GM21515 (cell line): ENCODE data around the gene PRDX2.

Source experiments
- ATAC-seq: cut with Tn5 transposase; IDR thresholded peaks from one replicate; pipeline ENCODE4 v1.9.1; 2021; ENCODE audit not compliant: unreplicated experiment

PRDX2 gene

DNA sequence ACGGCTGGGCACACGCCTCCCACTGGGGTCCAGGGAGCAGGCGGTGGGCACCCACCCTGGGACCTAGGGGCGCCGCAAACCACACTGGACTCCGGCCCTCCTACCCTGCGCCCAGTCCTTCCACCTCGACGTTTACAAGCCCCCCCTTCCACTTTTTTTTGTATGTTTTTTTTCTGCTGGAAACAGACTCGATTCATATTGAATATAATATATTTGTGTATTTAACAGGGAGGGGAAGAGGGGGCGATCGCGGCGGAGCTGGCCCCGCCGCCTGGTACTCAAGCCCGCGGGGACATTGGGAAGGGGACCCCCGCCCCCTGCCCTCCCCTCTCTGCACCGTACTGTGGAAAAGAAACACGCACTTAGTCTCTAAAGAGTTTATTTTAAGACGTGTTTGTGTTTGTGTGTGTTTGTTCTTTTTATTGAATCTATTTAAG lies 8.7 kb downstream of the PRDX2 start:
- ATAC-seq, result no peak

DNA sequence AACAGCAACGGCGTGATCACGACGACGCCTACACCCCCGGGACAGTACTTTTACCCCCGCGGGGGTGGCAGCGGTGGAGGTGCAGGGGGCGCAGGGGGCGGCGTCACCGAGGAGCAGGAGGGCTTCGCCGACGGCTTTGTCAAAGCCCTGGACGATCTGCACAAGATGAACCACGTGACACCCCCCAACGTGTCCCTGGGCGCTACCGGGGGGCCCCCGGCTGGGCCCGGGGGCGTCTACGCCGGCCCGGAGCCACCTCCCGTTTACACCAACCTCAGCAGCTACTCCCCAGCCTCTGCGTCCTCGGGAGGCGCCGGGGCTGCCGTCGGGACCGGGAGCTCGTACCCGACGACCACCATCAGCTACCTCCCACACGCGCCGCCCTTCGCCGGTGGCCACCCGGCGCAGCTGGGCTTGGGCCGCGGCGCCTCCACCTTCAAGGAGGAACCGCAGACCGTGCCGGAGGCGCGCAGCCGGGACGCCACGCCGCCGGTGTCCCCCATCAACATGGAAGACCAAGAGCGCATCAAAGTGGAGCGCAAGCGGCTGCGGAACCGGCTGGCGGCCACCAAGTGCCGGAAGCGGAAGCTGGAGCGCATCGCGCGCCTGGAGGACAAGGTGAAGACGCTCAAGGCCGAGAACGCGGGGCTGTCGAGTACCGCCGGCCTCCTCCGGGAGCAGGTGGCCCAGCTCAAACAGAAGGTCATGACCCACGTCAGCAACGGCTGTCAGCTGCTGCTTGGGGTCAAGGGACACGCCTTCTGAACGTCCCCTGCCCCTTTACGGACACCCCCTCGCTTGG lies 9.3 kb downstream of the PRDX2 start:
- ATAC-seq, result no peak

DNA sequence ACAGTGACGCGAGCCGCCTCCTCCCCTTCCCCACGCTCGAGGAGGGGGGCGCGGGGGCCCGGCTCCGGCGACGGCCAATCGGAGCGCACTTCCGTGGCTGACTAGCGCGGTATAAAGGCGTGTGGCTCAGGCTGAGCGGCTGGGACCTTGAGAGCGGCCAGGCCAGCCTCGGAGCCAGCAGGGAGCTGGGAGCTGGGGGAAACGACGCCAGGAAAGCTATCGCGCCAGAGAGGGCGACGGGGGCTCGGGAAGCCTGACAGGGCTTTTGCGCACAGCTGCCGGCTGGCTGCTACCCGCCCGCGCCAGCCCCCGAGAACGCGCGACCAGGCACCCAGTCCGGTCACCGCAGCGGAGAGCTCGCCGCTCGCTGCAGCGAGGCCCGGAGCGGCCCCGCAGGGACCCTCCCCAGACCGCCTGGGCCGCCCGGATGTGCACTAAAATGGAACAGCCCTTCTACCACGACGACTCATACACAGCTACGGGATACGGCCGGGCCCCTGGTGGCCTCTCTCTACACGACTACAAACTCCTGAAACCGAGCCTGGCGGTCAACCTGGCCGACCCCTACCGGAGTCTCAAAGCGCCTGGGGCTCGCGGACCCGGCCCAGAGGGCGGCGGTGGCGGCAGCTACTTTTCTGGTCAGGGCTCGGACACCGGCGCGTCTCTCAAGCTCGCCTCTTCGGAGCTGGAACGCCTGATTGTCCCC lies 10.1 kb downstream of the PRDX2 start, which contains the start of gene JUNB:
Gene JUNB, plus strand, starts transcription at position 142 of the 706 bp plus-strand sequence. Its CDS starts 286 bp downstream, at position 428.
- peak; percentile 34 for ATAC-seq

DNA sequence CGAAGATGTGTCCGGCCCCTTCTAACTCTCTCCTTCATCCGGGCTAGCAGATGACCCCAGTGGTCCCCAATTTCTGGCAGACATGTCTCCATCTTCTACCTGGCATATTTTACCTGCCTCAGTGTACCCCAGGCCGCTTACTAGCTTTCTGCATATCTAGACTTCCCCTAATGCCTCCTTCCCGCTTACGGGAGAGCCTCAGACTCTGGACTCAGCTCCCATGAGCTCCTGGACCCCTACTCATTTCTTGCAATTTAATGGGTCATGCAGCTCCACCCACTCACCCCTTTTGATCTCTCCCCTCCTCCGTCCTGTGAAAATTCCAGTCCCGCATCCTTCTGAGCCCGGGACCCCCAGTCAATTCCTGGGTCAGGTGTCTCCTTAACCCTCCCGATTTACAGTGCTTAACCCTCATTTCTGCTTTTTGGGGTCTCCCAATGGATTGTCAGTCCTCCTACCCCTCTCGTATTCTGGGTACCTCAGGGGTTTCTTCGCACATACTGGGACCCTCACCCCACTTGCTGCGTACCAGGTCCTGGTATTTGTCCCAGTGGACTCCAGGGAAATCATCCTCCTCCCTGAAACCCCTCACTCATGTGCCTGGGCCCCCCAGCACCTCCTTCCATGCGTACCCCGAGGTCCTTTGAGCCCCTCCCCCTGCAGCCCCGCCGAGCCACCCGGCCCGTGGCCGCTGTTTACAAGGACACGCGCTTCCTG lies 10.8 kb downstream of the PRDX2 start:
- no peak for ATAC-seq

DNA sequence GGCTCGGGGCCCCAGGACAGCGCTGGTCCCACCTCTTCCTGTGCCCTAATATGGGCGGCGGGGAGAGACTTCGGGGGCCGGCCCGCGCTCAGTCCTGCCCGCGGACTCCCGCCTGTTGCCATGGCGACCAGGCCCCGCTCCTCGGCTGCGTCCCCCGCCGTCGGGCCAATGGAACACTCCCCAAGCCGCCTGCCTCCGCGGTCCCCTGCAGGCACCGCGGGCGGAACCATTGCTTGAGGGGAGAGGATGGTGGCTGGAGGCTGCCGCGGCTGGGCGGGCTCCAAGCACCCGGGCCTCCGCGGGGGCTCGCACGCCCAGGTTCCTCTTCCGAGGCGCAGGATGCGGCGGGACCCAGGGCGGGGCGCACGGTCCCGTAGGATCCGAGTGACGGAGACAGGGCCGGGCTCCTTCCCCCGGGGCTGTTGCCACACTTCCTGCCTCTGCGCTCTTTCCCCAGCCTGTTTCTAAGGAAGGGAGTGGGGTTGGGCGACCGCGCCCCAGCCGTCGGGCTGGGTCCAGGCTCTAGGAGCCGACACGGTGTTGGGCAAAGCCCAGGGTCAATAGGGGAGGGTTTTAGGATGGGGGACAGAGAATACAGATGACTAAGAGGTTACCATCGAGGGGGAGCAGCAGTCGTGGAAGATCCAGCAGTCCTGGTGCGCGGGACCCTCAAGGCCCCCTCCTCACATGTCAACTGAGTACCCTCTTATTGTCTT lies 11.5 kb downstream of the PRDX2 start:
- ATAC-seq, result peak; percentile 41

DNA sequence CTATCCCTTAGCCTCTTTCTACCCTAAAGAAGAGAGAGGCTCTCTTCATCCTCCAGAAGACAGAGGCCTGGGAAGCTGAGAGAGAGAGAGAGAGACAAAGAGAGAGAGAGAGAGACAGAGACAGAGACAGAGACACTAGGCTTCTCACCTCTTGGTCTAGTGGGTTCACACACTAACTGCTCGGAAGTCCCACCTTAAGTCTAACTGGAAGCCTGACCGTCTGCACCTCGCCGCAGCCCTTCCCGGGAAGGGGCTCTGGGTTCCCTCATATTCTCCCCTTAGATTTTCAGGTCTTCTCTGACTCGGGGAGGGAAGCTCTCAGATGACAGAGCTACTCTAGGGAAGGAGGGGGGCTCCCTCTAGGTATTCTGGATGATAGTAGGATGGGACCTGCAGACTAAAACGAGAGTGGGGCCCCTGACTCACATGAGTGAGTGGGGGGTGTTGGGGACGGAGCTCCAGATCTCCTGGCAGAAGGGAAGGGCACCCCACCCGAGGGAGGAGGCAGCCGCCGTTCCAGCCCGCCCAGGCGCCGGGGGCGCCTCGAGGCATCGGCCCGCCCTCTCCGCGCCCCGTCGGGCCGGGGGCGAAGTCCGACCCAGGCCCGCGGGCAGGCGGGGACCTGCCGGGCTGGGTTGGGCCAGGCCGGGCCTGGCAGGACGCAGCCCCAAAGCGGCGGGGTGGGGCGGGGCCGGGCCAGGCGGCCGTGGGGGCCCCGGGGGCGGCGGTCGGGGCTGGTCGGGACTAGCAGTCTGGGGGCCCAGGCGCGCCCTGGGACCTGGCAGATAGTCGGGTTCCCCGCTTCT lies 12.3 kb downstream of the PRDX2 start:
- no peak for ATAC-seq

DNA sequence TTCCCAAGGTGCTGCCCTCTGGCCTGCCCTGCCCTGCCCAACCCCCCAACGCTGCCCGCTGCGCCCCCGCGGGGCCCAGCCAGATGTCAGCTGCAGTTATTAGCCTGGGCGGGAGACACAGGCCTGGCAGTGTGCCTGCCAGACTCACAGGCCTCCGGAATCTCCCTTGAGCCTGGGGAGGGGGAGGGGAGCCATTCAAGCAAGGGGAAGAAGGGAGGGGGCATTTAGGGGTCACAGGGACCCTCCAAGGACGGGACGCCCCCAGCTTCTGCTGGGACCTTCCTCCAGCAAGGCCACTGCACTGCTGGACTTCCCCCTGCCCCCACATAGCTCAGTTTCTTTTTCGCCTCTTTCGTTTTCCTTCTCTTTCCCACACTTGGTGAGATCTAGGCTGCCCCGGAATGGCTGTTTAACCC lies 12.9 kb downstream of the PRDX2 start:
- no peak for ATAC-seq

DNA sequence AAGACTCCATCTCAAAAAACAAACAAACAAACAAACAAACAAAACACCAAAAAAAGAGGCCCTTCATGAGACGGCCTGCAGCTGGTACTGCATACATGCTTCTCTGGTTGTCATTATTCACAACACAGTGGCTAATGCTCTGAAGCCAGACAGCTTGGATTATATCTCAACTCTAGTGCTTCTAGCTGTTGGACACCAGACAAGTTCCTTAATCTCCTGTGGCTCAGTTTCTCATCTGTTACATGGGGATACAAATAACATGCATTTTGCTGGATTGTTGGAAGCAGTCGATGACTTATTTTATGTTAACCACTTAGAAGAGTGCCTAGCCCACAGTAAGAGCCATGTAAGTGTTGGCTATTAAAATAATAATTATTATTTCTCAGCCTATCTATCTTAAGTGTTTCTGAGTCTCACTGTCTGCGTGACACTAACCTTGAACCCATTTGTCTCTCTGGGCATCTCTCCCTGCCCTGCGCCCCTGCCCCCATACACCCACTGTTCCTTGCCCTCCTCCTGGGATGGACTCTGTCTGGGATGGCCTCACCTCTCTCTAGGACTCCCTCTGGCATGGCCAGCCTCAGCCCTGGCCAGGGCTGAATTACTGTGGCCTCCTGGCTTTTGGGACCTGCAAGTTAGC lies 13.4 kb downstream of the PRDX2 start:
- ATAC-seq, result no peak

DNA sequence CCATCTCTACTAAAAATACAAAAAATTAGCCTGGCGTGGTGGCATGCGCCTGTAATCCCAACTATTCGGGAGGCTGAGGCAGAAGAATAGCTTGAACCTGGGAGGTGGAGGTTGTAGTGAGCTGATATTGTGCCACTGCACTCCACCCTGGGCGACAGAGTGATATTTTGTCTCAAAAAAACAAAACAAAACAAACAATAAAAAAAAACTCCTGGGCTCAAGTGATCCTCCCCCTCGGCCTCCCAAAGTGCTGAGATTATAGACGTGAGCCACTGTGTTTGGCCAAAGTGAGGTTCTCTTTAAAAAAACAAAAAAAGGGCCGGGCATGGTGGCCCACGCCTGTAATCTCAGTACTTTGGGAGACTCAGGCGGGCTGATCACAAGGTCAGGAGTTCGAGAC lies 14.1 kb downstream of the PRDX2 start:
- ATAC-seq, result no peak

DNA sequence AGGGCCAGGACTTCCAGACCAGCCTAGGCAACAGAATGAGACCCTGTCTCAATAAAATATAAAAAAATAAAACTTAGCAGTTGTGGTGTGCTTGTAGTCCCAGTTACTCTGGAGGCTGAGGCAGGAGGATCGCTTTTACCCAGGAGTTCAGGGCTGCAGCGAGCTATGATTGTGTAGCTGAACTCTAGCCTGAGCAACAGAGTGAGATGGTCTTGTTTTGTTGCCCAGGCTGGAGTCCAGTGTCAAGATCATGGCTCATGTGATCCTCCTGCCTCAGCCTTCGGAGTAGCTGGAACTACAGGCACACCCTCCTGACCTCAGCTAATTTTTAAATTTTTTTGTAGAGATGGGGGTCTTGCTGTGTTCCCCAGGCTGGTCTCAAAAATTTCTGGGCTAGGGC lies 14.6 kb downstream of the PRDX2 start:
- no peak for ATAC-seq

DNA sequence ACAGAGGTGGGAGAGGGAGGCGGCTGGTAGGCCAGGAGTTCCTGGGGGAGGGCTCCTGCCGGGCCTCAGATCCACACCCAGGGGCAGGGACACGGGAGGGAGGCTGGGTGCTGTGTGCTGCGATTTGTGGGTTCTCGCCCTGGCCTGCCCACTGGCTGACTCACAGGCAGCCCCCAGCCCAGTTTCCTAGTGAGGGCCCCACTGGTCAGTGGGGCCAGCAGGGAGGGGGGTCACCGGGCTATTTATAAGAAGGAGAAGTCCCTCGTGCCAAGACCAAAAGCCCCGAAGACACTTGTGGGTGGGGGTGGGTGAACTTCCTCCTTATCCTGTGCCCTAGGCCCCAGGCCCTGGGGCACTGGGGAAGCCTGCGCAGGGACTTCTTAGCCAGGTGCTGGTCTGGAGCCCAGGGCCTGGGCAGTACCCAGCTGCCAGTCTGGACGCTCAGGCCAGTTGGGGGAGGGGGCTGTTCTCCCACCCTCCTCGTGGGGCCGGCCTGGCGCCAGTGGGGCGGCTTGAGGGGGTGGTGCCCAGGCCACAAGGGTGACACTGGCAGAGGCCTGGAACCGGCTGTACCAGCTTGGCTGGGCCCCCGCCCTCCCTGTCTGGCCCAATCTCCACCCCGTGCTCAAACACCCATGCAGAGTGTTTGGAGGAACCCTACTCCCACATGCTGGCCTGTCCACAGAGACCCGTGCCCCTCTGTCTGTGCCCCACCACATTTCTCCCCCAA lies 15.3 kb downstream of the PRDX2 start:
- ATAC-seq, result no peak

DNA sequence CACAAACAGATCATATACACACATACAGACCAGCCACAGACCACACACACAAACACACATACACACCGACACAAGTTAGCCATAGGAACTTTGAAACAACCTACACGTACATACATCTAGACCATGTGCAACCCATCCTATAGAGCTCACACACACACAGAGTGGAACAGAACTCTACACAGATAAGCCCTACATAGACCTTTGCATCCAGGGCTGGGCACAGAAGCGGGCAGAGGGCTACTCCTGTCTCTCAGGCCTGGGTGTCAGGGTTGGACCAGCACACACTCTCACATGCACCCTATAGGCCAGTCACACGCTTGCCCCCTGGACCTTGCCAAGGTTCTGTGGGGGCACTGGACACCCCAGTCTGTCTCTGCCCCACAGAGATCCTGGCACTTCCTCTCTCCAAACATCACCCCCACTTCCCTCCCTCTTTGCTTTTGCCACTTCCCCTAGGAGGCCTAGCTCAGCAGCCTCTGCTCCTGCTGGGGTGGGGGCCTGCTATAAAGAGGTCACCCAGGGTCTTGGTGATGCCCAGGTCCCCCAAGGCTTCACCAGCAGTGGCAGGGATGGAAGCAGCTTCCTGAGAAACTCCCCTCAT lies 16.1 kb downstream of the PRDX2 start:
- ATAC-seq, result no peak

DNA sequence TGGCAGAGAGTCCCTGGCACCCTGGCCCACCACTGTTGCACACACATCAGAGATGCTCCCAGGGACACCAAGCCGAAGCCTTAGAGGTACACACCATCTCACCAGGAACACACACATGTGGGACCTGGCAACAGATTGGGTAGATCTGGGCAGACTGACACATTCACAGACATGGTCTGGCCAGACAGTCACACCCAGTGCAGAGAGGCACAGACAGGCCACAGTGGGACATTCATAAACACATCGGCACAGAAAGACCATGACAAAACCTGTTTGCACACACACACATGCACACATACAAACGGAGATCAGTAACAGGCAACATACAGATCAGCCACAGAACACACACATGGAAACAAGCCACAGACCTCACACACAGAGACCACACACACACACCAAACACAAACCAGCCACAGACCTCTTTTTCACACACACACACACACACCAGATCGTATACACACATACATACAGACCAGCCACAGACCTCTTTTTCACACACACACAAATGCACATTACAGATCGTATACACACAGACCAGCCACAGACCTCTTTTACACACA lies 16.6 kb downstream of the PRDX2 start:
- no peak for ATAC-seq

DNA sequence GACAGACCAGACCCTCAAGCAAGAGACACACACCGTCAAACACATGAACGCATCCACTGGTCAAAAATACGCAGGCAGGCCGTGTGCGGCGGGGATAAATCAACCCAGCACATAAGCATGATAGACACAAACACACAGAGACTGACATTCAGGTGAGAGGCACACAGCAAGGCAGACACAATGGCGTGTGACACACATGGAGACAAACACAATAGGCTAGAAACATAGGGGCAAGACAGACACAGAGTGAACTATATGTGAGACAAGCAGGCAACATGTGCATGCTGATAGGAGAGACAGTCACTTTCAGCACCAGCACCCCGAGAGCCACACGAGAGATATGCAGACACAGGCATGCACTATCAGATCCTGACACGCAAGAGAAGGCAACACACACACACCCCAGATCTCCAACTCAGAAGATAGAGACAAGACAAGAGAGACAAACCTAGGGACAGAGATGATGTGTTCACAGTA lies 17.2 kb downstream of the PRDX2 start:
- ATAC-seq, result no peak

DNA sequence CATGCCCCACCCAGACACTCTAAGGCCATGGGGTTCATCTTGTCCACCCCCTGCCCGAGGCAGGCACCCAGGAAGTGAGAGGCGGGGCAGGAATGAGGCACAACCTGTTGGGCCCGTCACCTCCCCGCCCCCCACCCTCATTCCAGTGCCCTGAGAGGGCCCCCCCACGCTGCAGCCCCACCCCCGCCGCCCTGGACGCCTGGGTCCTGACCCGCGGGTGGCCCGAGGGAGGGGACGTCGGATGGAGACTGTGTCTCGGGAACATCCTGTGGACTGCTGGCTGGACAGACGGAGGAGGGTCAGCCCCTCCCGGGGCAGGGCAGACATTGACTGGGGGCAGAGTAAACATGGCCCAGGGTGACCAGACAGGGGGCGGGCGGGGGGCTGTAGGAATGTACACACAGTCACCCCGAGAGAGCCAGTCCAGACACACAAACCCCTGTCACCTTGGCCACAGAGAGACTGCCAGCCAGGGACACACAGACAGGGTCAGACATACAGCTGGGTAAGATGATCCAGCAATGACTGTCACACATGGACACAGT lies 17.7 kb downstream of the PRDX2 start:
- no peak for ATAC-seq

DNA sequence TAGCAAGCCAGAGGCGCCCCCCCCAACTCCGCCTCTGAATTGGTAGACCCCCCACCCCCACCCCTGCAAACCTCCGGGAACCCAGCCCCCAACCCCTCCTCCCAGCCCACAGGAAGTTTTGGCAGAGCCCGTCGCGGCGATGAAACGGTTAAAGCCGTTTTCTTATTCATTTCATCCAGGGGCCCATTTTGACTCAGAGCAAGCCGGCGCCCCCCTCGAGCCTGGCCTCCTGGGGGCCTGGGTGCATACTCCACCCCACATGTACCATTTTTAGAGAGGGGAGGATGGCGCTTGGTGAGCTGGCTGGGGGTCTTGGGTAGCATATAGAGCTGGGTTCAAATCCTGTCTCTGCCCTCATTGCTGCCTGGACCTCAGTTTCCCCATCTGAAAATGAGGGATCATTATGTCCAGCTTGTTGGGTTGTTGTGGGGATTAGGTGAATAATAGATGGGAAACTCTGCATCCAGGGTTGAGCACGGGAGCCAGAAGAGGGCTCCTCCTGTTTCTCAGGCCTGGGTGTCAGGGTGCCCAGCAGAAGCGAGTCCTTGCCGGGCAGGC lies 18.2 kb downstream of the PRDX2 start:
- no peak for ATAC-seq

DNA sequence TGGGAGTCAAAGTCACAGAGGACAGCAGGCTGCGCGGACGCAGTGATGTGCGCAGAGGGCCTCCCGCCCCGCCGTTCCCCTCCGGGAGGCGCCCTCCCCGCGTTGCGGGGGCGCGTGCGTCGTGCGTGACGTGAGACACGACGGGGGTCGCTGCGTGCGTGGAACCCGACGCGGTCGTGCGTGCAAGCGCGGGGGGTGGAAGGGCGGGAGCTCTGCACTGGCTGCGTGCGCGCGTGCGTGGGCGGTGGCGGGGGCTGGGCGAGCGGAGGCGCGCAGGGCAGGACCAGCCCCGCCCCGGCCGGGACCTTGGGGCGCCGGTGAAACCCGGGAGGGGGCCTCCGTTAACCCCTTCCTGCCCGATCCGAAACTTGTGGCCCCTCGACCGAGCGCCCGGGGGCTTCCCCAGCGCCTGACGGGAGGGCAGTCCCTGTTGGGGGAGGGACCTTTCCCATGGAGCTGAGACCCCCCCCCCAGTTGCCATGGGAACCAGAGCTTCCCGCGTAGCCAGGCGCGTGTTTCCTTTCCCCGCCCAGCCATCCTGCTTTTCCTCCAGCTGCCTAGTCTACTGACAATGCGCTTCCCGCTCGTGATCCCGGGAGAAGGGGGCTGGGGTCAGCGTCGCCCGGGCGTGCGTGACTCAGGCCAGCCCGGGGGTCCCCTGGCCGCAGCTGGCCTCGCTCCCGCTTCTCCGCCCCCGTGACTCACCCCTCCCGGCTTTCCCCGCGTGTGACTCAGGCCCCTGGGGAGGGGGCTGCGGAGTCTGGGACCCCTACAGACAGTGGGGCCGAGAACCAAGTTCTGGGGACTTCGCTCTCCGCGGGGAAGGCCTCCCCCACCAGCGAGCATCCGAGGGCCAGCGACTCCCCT lies 18.9 kb downstream of the PRDX2 start:
- peak; percentile 35 for ATAC-seq
